Upper lobe of left lung (tissue), 6 donors: ENCODE results near the gene PKD2. TPM values are rescaled to one million over a fixed set of nuclear protein-coding genes. Genes with fewer than 3 reads are reported as not detected.
A peak's percentile ranks its signal among the peaks of the same experiment; 100 is the strongest.

ENCODE experiments used
- ATAC-seq, 2 donors: fragments of 200-7000 bp; cut with Tn5 transposase; one replicate each; pipeline ENCODE4 v1.9.1; 2022; ENCODE audit warnings: mild to moderate bottlenecking in 2 of 2, moderate library complexity in 2 of 2; ENCODE audit not compliant: low FRiP score in 2 of 2
- DNase-seq, 2 donors: peaks; one replicate each; pipeline ENCODE4 v3.0.0-alpha.2; 2019 to 2020
- H3K27ac ChIP-seq, 4 donors: fragments of 200-600 bp; sonication (generic); one replicate each; pipeline ENCODE4 v1.5.1; 2016 to 2019
- H3K27me3 ChIP-seq, 4 donors: fragments of 200-600 bp; sonication (generic); one replicate each; pipeline ENCODE4 v1.5.1; 2017 to 2019
- H3K36me3 ChIP-seq, 4 donors: fragments of 200-600 bp; sonication (generic); one replicate each; pipeline ENCODE4 v1.5.1; 2016 to 2019
- H3K4me1 ChIP-seq, 4 donors: fragments of 200-600 bp; sonication (generic); one replicate each; pipeline ENCODE4 v1.5.1; 2018 to 2019
- H3K4me3 ChIP-seq, 4 donors: fragments of 200-600 bp; sonication (generic); one replicate each; pipeline ENCODE4 v1.5.1; 2017 to 2019; ENCODE audit warnings: mild to moderate bottlenecking in 2 of 4, moderate library complexity in 1 of 4
- H3K9me3 ChIP-seq, 4 donors: fragments of 200-600 bp; sonication (generic); one replicate each; pipeline ENCODE4 v1.5.1; 2018 to 2019
- EP300 ChIP-seq, 4 donors: sonication (generic); formaldehyde crosslinking; IDR thresholded peaks; one replicate each; pipeline ENCODE4 v1.5.1; 2017; ENCODE audit warnings: antibody characterized with exemption in 4 of 4, control low read depth in 2 of 4
- POLR2A ChIP-seq, 4 donors: fragments of 450-650 bp; IDR thresholded peaks; one replicate each; pipeline ENCODE4 v1.5.1; 2016 to 2017; ENCODE audit warnings: antibody characterized with exemption in 4 of 4, mild to moderate bottlenecking in 2 of 4
- POLR2AphosphoS5 ChIP-seq, 2 donors: sonication (generic); formaldehyde crosslinking; IDR thresholded peaks; one replicate each; pipeline ENCODE4 v1.5.1; 2017; ENCODE audit warnings: antibody characterized with exemption in 2 of 2
- WGBS, 2 donors: methylation state at CpG; one replicate each; pipeline ENCODE4 v1.1.5; 2017 to 2018; 5-methylcytosine and 5-hydroxymethylcytosine counted together
- total RNA-seq, 6 donors: library from RNA; depleted of rRNA in 4 of 6; stranded (reverse); fragments of >200 nt in 4 of 6; gene quantifications; one replicate each; pipeline versions ENCODE4 v1.1.0 to v1.2.1, GENCODE V29; 2016 to 2021
- TF ChIP-seq, protein P1 (sequence below), 6 experiments: fragments of 450-650 bp in 4 of 6; fragments of 200-600 bp in 2 of 6; sonication (generic) in 2 of 6; IDR thresholded peaks; one replicate each; pipeline ENCODE4 v1.5.1; 2016 to 2019; ENCODE audit warnings: antibody characterized with exemption in 6 of 6
- donor health status: DM: no; HTN: no; CAD: no; lungs with moderate emphysema.
- donor health status: DM: no; HTN: yes; CAD: no; lungs with severe emphysema.

Gene PKD2
- total RNA-seq, 6 donors from 2014 or later = 19.5 to 76.5 (median 32.5) TPM

DNA sequence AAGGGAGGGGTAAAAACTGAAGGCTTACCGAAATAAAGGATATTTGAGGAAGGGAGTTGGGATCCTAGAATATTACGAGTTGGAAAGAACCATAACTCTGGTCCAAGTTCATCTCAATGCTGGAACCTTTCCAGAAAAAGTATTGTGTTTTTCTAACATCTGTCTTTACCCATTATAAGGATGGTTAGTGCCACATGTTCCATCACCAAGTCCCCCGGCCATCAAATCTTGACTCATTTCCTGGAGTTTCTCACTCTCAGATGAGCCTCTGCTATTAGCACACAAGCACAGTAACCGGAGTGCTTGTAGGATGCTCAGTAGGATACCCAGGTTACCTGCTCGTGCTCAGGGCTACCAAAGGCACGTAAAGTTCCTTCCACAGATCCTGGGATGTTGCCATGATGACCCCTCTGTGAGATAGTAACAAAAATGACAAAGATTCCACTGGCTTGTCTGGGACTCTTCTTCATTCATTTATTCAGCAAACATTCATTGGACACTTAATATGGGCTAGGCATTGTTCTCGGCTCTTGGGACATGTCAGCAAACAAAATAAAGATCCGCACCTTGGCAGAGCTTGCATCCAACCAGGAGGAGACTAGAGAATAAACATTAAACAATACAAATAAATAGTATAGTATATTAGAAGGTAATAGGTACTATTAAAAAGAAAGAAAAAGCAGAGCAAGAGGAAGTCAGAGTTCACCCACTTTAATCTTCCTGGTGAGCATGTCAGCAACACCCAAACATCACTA lies 36.3 kb downstream of the PKD2 start:
- Histone ChIP-seq H3K4me3 (no peak overlapping the region), H3K36me3 (peaks cover 9 to 80% (median 49%) of the 10 kb centered on the region in 4 donors), H3K9me3 (no peaks in the 10 kb centered on the region), H3K4me1 (no peaks in the 10 kb centered on the region), H3K27ac (no peak overlapping the region), H3K27me3 (no peaks in the 10 kb centered on the region)
- 89 to 94% methylated on average over 8 of the region's 8 CpGs for WGBS, 2 donors
- ATAC-seq (no peak), DNase-seq (no peak)
- no peak for TF ChIP-seq POLR2A (IDR thresholded peaks at IDR 0.05)
- TF ChIP-seq, protein P1, sequence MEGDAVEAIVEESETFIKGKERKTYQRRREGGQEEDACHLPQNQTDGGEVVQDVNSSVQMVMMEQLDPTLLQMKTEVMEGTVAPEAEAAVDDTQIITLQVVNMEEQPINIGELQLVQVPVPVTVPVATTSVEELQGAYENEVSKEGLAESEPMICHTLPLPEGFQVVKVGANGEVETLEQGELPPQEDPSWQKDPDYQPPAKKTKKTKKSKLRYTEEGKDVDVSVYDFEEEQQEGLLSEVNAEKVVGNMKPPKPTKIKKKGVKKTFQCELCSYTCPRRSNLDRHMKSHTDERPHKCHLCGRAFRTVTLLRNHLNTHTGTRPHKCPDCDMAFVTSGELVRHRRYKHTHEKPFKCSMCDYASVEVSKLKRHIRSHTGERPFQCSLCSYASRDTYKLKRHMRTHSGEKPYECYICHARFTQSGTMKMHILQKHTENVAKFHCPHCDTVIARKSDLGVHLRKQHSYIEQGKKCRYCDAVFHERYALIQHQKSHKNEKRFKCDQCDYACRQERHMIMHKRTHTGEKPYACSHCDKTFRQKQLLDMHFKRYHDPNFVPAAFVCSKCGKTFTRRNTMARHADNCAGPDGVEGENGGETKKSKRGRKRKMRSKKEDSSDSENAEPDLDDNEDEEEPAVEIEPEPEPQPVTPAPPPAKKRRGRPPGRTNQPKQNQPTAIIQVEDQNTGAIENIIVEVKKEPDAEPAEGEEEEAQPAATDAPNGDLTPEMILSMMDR (IDR thresholded peaks at IDR 0.05) = no peak
- TF ChIP-seq POLR2AphosphoS5 (IDR thresholded peaks at IDR 0.05) = no peak
- no peak for TF ChIP-seq EP300 (IDR thresholded peaks at IDR 0.05)

DNA sequence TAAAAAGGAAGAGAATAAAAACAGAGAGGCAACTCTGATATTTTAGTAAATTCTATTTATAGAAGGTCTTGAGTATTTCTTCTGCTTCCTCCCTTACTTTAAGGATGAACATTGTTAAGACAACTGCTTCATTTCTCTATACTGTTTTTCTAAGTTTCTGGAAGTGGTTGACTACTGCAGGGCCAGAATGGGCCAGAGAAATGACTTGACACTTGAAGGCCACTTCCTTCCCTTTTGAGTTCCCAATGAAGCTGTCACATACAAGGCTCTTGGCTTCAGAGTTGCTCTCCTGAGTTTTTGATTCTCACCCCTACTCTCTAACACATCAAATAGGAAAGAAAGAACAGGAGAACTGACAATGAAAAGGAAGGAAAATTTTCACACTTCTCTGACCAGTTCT lies 37.6 kb downstream of the PKD2 start:
- TF ChIP-seq, protein P1 (IDR thresholded peaks at IDR 0.05) = no peak
- no peak for TF ChIP-seq POLR2A (IDR thresholded peaks at IDR 0.05)
- no peak for TF ChIP-seq EP300 (IDR thresholded peaks at IDR 0.05)
- no peak for TF ChIP-seq POLR2AphosphoS5 (IDR thresholded peaks at IDR 0.05)
- no peak for ATAC-seq
- peaks cover 6 to 67% (median 39%) of the 10 kb centered on the region in 4 donors for H3K36me3 ChIP-seq
- no peaks in the 10 kb centered on the region for H3K9me3 ChIP-seq
- no peak for DNase-seq
- no peak overlapping the region for H3K27ac ChIP-seq
- no peaks in the 10 kb centered on the region for H3K4me1 ChIP-seq
- no peak overlapping the region for H3K4me3 ChIP-seq
- no peaks in the 10 kb centered on the region for H3K27me3 ChIP-seq

DNA sequence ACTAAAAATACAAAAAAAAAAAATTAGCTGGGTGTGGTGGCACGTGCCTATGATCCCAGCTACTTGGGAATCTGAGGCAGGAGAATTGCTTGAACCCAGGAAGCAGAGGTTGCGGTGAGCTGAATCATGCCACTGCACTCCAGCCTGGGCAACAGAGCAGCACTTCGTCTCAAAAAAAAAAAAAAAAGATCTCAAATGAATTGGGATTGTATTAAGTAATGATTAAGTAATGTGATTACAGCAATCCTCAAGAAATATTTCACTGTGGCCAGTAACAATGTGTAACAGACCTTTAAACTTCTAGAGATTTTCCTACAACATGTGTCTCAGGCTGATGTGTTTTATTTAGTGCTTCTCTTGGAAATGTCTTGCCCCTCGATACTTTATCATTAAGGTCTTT lies 46.8 kb downstream of the PKD2 start:
- WGBS, 2 donors = 82 to 91% methylated on average over 4 of the region's 4 CpGs
- H3K27me3 ChIP-seq = no peaks in the 10 kb centered on the region
- ATAC-seq = peak in 1 of 2 donors; percentile 80

DNA sequence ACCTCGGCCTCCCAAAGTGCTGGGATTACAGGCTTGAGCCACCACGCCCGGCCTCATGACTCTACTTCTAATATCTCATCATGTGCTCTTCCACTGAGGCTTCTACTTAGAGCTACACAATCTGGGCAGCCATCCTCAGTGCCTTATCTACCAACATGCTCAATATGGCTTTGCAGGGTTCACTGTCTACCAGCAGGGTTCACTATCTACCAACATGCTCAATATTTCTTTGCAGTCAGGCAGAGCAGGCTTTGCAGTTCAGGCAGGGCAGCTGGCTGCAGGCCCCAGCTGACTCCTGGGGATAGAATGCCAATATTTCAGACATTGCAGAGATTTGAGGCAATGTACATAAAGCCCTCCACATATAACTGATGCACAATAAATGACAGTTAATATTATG lies 47.5 kb downstream of the PKD2 start:
- ATAC-seq = peak in 1 of 2 donors; percentile 66
- 80 to 100% methylated on average over 3 of the region's 3 CpGs for WGBS, 2 donors

More for the DNA sequence above, 46.8 kb downstream of the PKD2 start:
- H3K9me3 ChIP-seq = no peaks in the 10 kb centered on the region
- no peak for DNase-seq
- no peak for TF ChIP-seq EP300 (IDR thresholded peaks at IDR 0.05)
- TF ChIP-seq POLR2A (IDR thresholded peaks at IDR 0.05) = no peak
- no peak for TF ChIP-seq POLR2AphosphoS5 (IDR thresholded peaks at IDR 0.05)
- TF ChIP-seq, protein P1 (IDR thresholded peaks at IDR 0.05) = no peak
- H3K4me1 ChIP-seq = no peaks in the 10 kb centered on the region
- no peak overlapping the region for H3K27ac ChIP-seq
- peaks cover 0 to 70% (median 9%) of the 10 kb centered on the region in 4 donors for H3K36me3 ChIP-seq
- H3K4me3 ChIP-seq = no peak overlapping the region

More for the DNA sequence above, 47.5 kb downstream of the PKD2 start:
- Histone ChIP-seq H3K27me3 (no peaks in the 10 kb centered on the region), H3K36me3 (peaks cover 0 to 70% (median 9%) of the 10 kb centered on the region in 4 donors), H3K9me3 (no peaks in the 10 kb centered on the region), H3K27ac (no peak overlapping the region), H3K4me3 (no peak overlapping the region), H3K4me1 (no peaks in the 10 kb centered on the region)
- TF ChIP-seq, protein P1 (IDR thresholded peaks at IDR 0.05) = peak in 3 of 6 experiments; percentile 36 to 48 (median 44)
- no peak for TF ChIP-seq EP300 (IDR thresholded peaks at IDR 0.05)
- no peak for DNase-seq
